ENCODE measurements around the gene IL17C.

- no peak for TF ChIP-seq CTCF (IDR thresholded peaks at IDR 0.05; ENCODE audit: poor library complexity)
- TF ChIP-seq EZH2 (IDR thresholded peaks at IDR 0.05; ENCODE audit: borderline replicate concordance) = no peak
- no peak for TF ChIP-seq EZH2phosphoT487 (IDR thresholded peaks at IDR 0.05; ENCODE audit: low read depth, severe bottlenecking, unreplicated experiment)
Observed at GRCh38 chr16:88616320-88616719, 22.1 kb upstream of the IL17C start.
